IPS-NIHi7 (cell line): ENCODE data around the gene ELK3.

ENCODE experiments used
- DNase-seq: peaks from one replicate; pipeline ENCODE4 v3.0.0; 2012; ENCODE audit warnings: mixed read lengths; ENCODE audit errors: extremely low spot score

The ELK3 gene

GRCh38 chr12:96256672-96257361, 62.6 kb downstream of the ELK3 start:
- DNase-seq: no peak

- DNase-seq: no peak
These were observed 63.5 kb downstream of the ELK3 start for GRCh38 chr12:96257550-96258103.

GRCh38 chr12:96258104-96258961, 64.2 kb downstream of the ELK3 start:
- no peak for DNase-seq

DNA sequence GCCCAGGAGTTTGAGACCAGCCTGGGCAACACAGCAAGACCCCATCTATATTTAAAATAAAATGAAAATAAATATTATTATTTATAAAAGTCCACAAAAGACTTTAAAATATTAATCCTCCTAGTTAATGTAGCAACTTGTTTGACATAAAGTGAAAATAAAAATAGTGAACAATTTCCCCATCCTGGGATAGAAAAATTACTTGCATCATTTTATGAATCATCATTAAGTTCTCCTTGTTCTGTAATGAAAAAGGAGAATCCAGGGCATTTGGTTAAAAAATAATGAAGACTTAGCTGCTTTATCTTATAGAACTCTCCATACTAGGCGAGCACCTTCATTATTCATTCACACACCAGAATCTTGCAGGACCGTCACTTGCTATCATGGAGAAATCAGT, 66.1 kb downstream of the ELK3 start:
- DNase-seq: no peak

DNA sequence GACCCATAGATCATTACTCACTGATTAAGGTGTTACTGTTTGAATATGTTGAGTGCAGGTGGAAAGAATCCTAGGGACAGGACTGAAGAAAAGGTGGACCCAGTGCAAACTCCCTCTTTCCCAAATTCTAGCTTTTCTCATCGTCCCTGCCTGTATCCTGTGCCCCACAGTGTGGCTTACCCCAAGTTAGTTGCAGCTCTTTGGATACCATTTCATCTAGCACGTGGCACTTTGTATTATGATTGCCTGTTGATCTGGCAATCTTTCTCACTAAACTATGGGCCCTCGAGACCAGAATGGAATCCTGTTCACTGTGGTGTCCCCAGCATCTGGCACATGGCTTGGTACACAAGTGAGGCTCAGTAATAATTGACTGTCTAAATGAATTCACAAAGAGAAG, 66.5 kb downstream of the ELK3 start:
- no peak for DNase-seq

DNA sequence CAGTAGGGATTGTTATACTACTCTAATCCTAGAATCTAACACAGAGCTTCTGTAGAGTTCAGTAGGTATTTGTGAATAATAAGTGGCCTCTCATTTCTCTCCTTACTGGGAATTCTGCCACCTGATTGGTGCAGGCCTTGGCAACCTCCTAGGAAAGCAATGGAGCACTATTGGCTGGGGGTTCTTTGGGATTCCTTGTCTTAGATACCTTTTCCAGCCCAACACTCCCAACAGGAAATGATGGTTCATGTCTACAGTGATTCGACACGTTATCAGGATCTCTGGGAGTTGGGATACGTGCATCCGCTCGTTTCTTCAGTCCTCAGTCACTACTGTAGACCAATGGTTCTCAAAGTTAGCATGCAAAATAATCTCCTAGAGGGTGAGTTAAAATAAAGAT, 67.4 kb downstream of the ELK3 start:
- no peak for DNase-seq

DNA sequence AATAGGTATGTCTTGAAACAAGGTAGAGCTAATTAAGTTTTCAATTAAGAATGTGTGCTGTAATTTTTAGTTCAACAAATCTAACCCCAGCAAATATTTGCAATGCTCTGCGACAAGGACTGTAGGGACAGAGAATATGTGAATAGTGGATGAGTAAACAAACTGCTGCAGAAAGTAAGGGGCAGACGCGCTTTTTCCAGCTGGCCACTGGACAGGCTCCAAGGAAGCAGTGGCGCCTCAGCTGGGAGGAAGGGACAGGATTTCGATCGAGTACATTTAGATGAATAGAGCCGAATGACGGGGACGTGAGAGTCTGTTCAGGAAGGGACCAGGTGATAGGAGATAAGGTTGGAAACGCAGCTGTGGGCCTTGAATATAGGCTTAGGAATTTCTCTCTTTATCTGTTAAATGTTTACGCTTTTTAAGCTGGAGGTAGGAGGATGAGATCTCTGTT, 69.3 kb downstream of the ELK3 start:
- DNase-seq: no peak

- DNase-seq: no peak
These were observed 71.2 kb downstream of the ELK3 start for GRCh38 chr12:96265400-96265799.

DNA sequence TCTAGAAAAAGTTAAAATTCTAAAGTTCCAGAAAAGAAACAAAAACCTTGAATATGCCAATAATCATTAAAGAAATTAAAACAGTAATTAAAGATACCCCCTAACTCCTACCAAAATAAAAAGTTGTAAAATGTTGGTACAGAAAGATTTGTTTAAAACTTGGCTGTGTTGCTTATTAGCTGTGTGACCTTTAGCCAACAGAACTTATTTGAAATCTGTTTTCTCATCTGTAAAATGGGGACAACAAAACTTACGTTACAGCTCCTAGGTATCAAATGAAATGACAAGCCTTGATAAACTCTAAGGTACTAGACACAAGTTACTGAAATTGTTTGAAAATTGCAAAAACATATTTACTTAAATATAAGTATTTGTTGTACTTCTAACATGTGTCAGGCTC, 71.7 kb downstream of the ELK3 start:
- no peak for DNase-seq

DNA sequence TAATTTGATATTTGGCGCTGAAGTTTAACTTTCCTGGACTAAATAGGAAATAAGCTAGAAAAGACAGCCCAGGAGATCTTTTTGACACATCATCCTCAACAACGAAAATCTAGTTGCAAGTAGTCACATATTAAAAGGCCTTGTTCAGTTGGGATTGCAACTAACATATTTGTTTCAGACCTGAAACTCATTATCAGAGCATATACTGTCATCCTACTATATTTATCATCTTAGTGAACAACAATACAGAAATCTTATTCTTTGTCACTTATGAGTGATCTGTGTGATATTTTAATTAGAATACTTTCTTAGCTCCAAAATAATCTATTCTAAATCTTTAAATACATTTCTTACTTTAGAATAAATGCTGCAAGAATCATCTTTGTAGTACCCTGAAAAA, 72.1 kb downstream of the ELK3 start:
- DNase-seq: no peak

GRCh38 chr12:96271469-96272199, 77.5 kb downstream of the ELK3 start:
- DNase-seq: no peak

GRCh38 chr12:96274331-96274730, 80.2 kb downstream of the ELK3 start:
- DNase-seq: no peak

DNA sequence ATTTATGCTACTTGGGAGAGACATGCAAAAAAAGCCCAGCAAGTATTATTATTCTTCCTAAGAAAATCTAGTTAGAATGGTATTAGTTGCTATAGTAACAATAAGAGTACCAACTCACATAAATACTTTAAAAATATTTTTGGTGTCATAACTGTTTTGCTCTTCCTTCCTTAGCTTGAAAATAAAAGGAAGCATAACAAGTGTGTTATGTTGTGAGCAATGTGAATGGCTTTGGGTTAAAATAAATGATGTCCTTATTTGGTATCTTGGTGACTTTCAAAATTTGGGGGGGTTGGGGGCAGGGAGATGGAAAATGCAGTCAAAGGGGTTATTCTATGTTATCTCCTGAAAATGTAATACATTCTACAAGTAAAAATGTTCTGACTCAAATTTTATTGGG, 91.0 kb downstream of the ELK3 start:
- no peak for DNase-seq

DNA sequence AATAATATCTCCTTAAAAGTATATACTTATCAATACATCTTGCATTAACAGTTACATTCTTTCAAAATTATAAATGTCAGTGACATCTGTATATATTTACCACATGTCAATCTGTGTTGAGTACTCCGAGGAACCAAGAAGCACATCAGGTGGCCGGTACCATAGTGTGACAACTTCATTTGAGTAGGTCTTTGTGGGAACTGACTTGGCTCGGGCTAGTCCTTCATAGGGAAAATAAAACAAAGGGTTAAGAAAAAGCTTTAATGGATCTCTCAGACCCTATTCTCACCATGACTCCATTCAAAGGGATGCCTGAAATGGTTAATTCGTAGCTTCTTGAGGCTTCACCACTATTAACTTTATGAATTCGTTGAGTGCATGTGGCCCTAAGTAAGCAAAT, 94.9 kb downstream of the ELK3 start:
- no peak for DNase-seq

GRCh38 chr12:96293093-96293492, 98.9 kb downstream of the ELK3 start:
- no peak for DNase-seq

DNA sequence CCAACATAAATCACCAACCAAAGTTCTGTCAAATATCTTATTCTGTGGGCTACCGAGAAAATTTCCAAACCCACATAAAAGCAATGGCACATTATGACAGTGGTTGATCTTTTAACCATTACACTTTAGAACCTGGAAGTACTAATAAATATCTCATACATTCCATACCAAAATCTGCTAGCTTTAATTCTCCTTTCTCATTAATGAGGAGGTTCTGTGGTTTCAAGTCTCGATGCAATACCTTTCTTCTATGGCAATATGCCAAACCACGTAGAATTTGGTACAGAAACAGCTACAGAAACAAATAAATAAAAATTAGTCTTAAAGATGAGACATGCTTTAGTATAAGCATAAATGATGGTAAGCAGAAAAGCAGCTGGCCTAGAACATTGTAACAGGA, 100.7 kb downstream of the ELK3 start:
- no peak for DNase-seq

GRCh38 chr12:96295532-96296160, 101.5 kb downstream of the ELK3 start:
- DNase-seq: no peak

- DNase-seq: no peak
These were observed 103.3 kb downstream of the ELK3 start for GRCh38 chr12:96297504-96297903.

DNA sequence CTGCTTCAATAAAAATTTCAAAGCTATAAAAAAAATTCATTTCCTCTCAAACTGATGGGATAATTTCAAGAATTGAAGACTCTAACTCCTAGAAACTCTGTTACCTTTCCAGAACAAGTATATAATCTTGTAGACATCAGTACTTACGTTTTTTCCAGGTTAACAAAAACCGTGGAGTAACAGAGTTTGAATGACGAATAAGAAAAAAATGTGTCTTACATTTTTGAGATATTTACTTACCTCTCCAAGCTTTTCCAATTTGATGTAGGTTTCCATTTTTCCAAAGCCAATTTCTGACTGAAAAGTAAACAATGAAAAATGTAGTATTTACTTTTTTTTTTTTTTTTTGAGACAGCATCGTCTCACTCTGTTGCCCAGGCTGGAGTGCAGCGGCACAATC, 105.9 kb downstream of the ELK3 start:
- DNase-seq: no peak

DNA sequence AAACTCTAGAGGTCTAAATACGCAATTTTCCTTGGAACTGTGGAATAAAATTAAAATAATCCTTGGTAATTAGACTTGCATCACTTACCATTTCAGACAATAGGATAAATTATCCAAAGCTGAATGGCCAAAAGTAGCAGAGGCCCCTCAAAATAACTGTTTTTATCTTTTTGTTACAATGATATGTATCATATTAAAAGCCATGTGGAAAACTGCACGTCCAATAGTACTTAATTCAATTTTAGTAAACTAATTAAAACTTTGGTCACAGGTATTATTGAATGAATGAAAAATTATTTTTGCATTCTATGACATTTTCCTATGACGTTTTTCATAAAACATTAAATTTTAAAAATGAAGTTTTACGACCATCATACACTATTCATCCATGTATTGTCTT, 107.6 kb downstream of the ELK3 start:
- DNase-seq: no peak

GRCh38 chr12:96302687-96303310, 108.6 kb downstream of the ELK3 start:
- no peak for DNase-seq
